Hematopoietic multipotent progenitor cell treated with erythropoietin and hydrocortisone succinate and interleukin-3 and kit ligand, for 15 days (in vitro differentiated cells): ENCODE results near the gene ALKBH1.
"Not testable (repeated sequence)": the region's sequence is repeated elsewhere in the genome, so short reads cannot be mapped to it uniquely, and the experiment has no call there.

Source experiments
- DNase-seq: peaks from one replicate; pipeline ENCODE4 v3.0.0-alpha.2; 2015; ENCODE audit warnings: low spot score

Gene ALKBH1

DNA sequence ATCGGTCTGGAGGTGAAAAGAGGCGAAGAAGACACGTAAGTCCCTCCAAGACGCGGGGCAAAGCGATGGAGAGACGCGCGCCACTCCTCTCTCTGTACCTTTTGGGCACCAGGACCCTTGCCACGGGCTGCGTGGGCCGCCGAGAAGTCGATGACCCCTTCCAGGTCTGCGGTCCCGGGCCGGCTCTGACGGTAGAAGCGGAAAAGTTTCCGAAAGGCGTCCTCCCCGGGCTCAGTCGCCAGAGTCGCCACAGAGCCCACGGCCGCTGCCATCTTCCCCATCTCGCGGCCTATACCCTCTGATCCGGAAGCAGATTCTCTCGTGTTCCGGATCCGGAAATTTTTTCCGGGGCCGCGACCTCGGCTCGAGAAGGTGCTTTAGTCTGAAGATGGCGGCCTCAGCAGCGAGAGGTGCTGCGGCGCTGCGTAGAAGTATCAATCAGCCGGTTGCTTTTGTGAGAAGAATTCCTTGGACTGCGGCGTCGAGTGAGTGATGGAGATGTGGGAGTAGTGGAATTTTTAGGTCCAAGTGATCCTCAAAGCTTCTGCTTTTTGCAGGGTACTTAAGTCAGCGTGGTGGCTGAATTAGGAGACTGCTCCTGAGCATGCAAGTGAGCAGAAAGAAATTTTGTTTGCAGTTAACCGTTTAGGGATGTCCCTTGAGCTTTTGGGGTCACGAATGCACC, at the start of gene ALKBH1, which contains the start of gene SLIRP:
Gene ALKBH1 (minus strand): TSS at position 300 of the 685 bp plus-strand sequence. CDS start 19 bp downstream, at position 281.
Gene SLIRP (plus strand): TSS at position 380 of the 685 bp plus-strand sequence. CDS start 9 bp downstream, at position 389.
- peak; percentile 90 for DNase-seq

DNA sequence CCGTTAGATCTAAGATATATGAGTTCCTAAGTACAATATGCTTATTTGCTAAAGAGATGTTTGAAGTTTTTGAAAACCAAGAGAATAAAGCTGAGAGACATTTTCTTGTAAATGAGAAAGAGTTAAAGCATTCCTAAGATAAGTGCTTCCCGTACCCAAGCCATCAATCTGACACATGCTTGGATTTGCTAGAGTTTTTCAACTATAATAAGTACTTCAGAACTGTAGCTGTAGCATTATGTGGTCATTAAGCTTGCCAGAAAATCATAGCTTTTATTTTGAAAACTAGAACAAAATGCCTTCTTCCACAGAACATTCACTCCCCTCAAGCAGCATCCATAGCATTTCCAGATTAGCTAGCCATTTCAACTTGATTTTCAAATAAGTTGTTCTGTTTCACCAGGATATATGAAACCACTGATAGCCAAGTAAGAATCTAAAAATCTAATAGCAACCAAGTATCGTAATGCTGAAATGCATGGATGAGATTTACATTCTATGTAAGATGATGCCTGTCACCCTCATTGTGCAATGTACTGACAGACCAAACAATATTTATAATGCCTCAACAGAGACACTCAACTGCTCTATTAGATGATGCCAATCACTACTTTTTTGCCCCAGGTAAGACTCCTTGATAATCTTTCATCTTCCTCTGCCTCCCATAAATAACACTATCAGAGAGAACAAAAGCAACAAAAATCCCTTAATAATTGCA, 45.1 kb upstream of the ALKBH1 start:
- no peak for DNase-seq

GRCh38 chr14:77752266-77752665, 44.4 kb upstream of the ALKBH1 start:
- no peak for DNase-seq

GRCh38 chr14:77747425-77747824, 39.6 kb upstream of the ALKBH1 start:
- not testable (repeated sequence) for DNase-seq

DNA sequence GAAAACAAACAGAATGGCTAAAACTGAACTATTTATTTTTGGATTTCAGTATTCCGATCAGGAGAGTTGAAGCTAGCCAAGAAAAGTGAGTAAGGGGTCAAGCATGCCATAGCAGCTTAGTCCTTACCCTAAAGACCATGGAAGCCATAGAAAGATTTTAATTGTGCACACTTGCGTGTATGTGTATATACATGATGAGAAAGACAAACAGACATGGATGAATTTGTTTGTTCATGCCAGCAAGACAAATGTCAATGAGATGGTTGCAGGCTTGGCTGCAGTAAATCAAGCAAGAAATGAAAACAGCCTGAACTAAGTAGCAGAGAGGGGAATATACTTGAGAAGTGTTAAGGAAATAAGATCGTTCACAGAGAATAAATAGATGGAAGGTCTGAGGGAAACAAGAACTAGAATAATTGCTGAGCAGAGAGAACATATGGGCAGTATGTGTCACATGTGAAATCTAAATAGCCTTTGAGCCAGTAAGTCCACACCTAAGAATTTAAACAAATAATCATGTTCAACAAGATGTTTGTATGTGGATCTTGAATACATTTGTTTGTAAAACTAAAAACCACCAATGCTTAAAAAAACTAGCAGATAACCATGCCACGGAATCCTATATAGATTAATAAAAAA, 38.4 kb upstream of the ALKBH1 start:
- DNase-seq: no peak

- DNase-seq: no peak
Measured at GRCh38 chr14:77741438-77741837, 33.6 kb upstream of the ALKBH1 start.

DNA sequence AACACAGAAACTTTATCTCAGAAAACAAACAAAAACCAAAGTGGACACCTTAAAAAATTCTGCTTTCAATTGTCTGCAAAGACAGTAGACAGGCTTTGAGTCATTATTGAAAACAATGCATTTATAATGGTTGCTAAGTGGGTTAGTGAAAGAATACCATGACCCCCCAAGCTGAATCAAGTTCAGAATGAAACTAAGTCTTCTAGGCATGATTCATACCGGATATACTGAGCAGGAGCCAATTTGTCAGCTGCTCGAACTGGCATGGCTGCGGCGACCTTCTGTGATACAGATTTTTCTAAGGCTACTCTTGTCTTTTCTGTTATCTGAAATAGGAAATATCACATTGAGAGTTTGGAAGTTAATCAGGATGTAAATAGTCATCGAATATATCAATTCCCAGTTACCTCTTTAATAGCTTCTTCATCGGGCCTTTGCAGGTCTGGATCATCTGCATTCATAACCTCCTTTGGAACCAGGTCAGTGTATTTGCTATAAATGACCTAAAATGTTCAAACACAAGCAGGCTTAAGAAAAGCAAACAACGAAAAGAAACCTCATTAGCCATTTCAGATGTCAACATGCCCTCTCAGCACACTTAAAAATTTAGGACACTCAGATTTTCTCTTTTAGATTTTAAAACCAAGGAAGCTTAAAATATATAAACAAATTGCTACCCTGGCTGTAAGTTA, 30.9 kb upstream of the ALKBH1 start:
- DNase-seq: no peak

- no peak for DNase-seq
Measured at GRCh38 chr14:77730976-77731497, 23.2 kb upstream of the ALKBH1 start.

- no peak for DNase-seq
Measured at GRCh38 chr14:77722301-77722700, 14.5 kb upstream of the ALKBH1 start.

DNA sequence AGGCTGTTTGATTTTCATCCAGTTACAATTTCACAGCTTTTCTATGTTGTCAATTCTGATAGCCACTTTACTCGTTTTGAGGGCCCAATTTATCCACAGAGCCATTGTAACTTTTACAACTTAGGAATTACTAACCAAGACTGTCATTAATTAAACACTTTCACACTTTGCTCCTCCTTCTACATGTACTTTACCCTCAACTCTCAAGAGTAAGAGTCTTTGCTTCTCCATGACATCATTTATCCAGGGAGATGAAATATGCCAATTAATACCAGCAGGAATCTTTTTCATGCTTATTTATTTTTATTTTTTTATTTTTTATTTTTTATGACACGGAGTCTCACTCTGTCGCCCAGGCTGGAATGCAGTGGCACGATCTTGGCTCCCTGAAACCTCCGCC, 13.6 kb upstream of the ALKBH1 start:
- DNase-seq: no peak

DNA sequence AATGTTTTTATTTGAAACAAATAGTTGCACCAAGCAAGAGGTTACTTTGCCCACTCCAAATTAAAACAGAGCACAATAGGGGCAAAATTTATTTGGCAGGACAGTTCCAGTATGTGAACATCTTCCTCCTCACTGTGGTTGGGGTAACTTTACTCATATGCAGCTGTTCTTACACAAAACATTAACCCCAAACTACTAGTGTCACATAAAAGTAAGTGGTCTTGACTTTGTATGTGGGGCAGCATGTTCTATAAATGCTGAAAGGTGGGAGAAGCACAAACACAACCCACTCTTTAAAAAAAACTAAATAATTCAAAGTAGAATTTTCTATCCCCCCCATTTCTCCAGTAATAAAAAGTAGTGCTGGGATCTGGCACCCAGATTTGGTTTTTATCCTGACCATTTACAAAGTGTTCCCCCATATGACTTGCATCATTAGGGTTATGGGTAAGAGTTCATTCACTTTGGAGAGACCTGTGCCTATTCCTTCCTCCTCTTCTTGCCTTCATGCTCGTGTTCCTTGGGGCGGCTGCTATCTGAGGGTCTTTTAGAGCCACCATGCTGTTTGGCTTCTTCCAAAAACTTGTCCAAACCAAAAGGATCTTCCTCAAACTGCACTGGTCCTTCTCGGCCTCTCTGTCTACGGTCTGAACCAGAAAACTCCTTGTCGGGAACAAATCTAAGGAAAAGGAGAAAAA, 9.9 kb upstream of the ALKBH1 start:
- DNase-seq: no peak

DNA sequence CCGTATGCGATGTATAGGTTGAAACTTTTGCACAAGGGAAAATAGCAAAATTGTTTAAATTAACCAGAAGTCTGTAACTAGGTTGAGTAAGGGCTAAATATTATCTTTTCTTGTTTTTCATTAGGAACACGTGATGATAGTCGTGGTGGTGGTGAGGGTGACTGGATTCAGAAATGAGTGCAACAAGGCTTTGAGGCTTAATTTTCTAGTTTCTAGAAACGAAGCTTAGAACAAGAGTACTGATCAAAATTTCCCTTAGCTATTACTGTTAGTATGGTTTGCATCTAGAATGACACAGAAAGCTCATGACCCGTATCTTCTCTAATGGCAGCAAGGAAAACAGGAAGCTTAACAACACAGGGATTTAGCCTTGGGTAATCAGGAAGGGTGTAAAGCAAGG, 7.1 kb upstream of the ALKBH1 start:
- no peak for DNase-seq

GRCh38 chr14:77710364-77710763, 2.5 kb upstream of the ALKBH1 start:
- DNase-seq: no peak

- no peak for DNase-seq
Measured at GRCh38 chr14:77709412-77709811, 1.6 kb upstream of the ALKBH1 start.

DNA sequence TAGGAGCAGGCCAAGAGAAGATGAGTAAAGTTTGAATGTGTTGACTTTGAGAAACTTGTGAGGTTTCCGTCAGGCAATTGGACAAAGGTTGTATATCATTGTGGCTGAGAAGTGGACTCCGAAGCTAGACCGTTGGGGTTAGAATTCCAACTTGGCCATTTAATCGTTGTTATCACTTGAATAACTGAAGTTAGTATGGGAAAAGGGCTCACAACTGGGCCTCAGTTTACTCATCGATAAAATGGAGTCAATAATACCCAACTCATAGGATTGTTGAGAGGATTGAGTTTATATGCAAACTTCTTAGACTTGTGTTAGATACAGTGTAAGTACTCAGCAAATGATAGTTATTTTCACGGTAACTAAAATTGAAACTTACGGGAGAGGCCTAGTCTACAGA, 926 bp upstream of the ALKBH1 start:
- DNase-seq: no peak

- peak; percentile 55 for DNase-seq
Measured at GRCh38 chr14:77707355-77707723, 484 bp downstream of the ALKBH1 start.

DNA sequence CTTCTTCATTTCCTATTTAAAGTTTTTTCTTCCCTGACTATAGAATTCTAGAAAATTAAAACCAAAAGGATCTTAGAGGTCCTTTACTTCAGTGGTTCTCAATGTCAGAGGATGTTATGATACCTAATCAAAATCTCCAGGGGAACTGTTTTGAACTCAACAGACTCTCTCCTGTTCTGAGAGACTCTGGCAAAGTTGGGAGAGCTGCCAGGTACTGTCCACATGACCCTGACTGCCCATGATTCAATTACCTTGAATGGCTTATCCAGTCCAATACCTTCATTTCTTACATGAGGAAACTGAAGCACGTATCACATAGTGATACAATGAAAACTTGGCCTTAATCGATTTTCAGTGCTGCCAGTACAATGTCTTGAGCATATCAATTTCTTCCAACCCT, 16.6 kb downstream of the ALKBH1 start:
- DNase-seq: no peak

- DNase-seq: no peak
Measured at GRCh38 chr14:77682158-77682553, 25.7 kb downstream of the ALKBH1 start.

DNA sequence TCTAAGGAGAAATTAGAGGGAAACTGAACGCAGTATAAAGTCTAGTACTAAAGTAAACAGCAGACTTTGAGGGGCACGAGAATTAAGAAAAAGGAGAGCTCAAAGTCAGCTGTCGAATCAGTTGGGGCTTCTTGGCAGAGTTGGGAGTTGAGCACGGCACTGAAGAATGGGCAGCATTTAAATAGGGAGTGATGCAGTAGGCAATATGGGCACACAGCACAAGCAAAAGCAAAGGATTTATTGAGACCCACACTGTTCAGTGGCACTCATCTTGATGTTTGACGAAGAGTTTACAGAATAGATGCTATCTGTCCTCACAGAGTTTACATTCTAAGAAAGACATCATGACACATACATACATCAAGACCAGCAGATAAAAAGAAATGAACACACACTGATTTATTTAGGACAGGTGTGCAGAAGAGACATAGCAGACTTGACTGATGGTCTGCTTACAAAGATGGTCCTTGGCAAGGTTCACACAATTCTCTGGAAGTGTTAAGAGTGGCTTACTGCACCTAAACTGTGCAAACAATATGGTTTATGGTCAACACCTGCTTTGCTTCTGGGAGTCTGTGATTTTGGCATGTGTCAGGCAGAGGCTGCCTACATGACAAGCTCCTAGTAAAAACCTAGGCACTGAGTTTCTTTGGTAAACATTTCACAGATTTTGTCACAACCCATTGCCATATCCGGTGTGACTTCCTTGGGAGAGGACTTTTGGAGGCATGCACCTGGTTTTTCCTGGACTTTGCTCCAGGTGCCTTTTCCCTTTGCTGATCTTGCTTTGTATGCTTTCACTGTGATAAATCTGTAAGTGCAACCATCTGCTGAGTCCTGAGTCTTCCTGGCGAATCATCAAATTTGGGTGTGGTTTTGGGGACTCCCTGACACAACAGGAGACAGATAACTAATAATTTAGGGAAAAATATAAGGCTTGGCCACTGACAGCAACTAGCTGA, 26.3 kb downstream of the ALKBH1 start:
- DNase-seq: no peak

- no peak for DNase-seq
Measured at GRCh38 chr14:77674931-77675330, 32.9 kb downstream of the ALKBH1 start.
